ENCODE data around the gene JAK1. TPM values are rescaled to one million over a fixed set of nuclear protein-coding genes. Genes with fewer than 3 reads are reported as not detected.

Gene JAK1
- total and polyA plus RNA-seq, 2 donors (not counting 3 experiments of a cell fraction or from before 2014, with no cell fraction given) = 68.8 to 177 TPM

GRCh38 chr1:64886877-64887276, 79.5 kb downstream of the JAK1 start:
- Histone ChIP-seq H4K20me1 (replicated peaks; ENCODE audit: control insufficient read depth, extremely low read depth, insufficient read depth, low read length) (no peaks in the 10 kb centered on the region), H3K4me1 (ENCODE audit: control insufficient read depth, extremely low read depth, insufficient read depth, low read length) (peaks cover 30% of the 10 kb centered on the region), H3K4me3 (replicated peaks in 1 of 3; ENCODE audit: insufficient read depth in 1 of 3, low read depth in 1 of 3, low read length in 3 of 3) (no peak overlapping the region), H3K9me3 (replicated peaks; ENCODE audit: control insufficient read depth, insufficient read depth, low read length) (no peaks in the 10 kb centered on the region), H3K27ac (ENCODE audit: insufficient read depth, low read depth, low read length) (no peak overlapping the region), H3K9me1 (replicated peaks; ENCODE audit: control insufficient read depth, extremely low read depth, insufficient read depth, low read length) (no peaks in the 10 kb centered on the region), H3K36me3 (ENCODE audit: control insufficient read depth in 2 of 2, extremely low read depth in 1 of 2, insufficient read depth in 2 of 2, low read length in 2 of 2) (peaks cover 3 to 7% of the 10 kb centered on the region in 2 experiments), H3K79me2 (ENCODE audit: control insufficient read depth, insufficient read depth, low read length) (peaks cover 70% of the 10 kb centered on the region), H3K27me3 (ENCODE audit: control insufficient read depth in 2 of 2, insufficient read depth in 2 of 2, low read length in 2 of 2) (no peaks in the 10 kb centered on the region), H2AFZ (ENCODE audit: low read depth, low read length) (no peak overlapping the region), H3K9ac (replicated peaks; ENCODE audit: extremely low read depth, insufficient read depth, low read length) (no peak overlapping the region), H3K4me2 (ENCODE audit: insufficient read depth, low read length) (no peak overlapping the region)
- TF ChIP-seq JUN (IDR thresholded peaks at IDR 0.05; ENCODE audit: borderline replicate concordance, insufficient read depth, insufficient read length, low read depth) (no peak), MYC (IDR thresholded peaks at IDR 0.05; ENCODE audit: low read depth, low read length) (no peak), CTCF (IDR thresholded peaks at IDR 0.05; ENCODE audit: extremely low read depth in 1 of 2, insufficient read depth in 1 of 2, low read depth in 1 of 2, low read length in 2 of 2) (no peak), GATA2 (IDR thresholded peaks at IDR 0.05; ENCODE audit: insufficient read depth, insufficient read length, low read depth, low read length) (no peak), MAX (IDR thresholded peaks at IDR 0.05; ENCODE audit: insufficient read depth, insufficient read length) (no peak), FOS (IDR thresholded peaks at IDR 0.05; ENCODE audit: borderline replicate concordance, insufficient read depth, low read length) (no peak), POLR2A (IDR thresholded peaks at IDR 0.05; ENCODE audit: low read depth, low read length) (no peak), EZH2 (IDR thresholded peaks at IDR 0.05; ENCODE audit: borderline replicate concordance, low read depth, low read length, severe bottlenecking) (no peak), POLR2AphosphoS5 (IDR thresholded peaks at IDR 0.05; ENCODE audit: insufficient read depth, low read depth, low read length) (no peak)
- no peak for FAIRE-seq
- CTCF ChIA-PET = interaction anchor here (1.7 kb wide), 1 partner anchor 22 kb away, joined by 4 read pairs; no protein-coding TSS in a partner anchor
- no peak for DNase-seq (ENCODE audit: low read depth, low spot score)
- BruUV-seq (replicated peaks) = no TSS peak
- intact Hi-C loops (cut with micrococcal nuclease) (no loop called here), dilution Hi-C loops (cut with MboI; ENCODE audit: extremely low pct_ligation_motif_present, low sequenced_read_pairs) (no loop called here)
- POLR2A ChIA-PET = interaction anchor here (0.6 kb wide), 1 partner anchor 16 kb away, joined by 3 read pairs; no protein-coding TSS in a partner anchor

Measured in endothelial cell of umbilical vein (primary cell).